ENCODE results near the gene R3HCC1L.

Gene R3HCC1L

DNA sequence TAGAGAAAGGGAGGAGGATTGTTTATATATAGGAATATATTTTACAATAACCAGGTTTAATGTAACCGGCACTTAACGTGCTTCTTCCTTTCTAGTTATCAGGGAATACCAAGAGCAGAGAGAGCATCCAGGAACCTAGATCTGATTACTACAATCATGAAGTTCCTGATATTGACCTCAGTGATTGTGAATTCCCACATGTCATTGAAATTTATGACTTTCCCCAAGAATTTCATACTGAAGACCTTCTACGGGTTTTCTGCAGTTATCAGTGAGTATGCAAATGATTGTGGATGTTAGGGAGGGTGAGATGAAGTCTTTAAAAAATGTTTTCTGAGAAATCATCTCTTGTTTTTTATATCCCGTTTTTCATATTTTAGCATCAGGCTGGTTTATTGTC lies 97.0 kb downstream of the R3HCC1L start:
- DNase-seq (ENCODE audit: low read depth): no peak

DNA sequence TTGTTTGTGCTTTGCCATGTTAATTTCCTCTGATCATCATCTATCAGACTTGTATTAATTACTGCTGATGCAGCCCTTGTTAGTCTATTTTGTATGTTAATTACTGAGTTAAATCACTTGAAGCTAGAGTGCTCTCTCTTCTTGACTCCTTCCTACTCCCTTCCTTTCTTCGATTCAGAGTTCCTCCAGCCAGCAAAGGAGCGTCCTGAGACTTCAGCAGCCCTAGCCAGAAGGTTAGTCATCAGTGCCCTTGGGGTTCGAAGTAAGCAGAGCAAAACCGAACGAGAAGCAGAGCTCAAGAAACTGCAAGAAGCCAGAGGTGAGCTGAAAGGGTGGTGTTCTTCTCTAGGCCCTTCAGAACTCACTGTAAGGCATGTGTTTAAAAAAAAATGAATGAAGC lies 101.4 kb downstream of the R3HCC1L start:
- peak; percentile 40 for DNase-seq (ENCODE audit: low read depth)

GRCh38 chr10:98236862-98237261 lies 102.4 kb downstream of the R3HCC1L start:
- DNase-seq (ENCODE audit: low read depth): no peak

- no peak for DNase-seq (ENCODE audit: low read depth)
Measured at GRCh38 chr10:98238391-98238790, 103.9 kb downstream of the R3HCC1L start.

GRCh38 chr10:98240524-98240923 lies 106.1 kb downstream of the R3HCC1L start:
- DNase-seq (ENCODE audit: low read depth): no peak

DNA sequence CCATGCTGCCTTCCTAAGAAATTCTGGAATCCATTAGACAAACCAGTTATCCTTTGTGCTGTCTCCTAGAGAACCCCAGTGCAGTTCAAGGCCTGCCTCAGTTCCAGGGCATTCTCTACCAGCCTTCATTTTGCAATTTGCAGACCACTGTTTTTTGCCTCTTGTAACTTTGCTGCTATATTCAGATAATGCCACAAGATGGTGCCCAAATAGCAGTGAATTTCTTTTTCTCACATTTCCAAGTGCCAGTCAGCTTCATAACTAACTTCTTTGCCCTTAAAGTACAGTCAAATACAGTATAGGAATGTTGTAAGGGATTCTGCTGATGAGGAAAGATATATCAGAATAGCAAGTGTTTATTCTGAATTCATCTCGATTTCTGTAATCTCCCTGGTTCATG lies 108.4 kb downstream of the R3HCC1L start:
- DNase-seq (ENCODE audit: low read depth): peak; percentile 37

DNA sequence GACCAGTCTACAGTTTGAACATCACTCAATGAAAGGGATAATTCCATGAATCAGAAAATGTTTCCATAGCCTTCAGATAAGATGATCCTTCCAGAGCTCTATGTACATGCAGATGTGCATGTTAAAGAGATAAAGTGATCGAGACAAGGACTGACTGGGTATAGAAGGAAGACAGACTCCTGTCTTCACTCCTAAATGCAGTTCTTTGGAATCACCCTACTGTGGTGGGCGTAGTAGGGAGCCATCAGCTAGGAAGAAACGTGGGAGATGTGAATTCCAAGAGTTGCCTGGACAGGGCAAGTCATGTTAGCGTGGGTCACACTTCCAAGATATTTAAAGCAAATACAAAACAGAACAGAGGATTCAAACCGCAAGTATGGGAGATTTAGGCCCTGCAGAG lies 109.7 kb downstream of the R3HCC1L start:
- DNase-seq (ENCODE audit: low read depth): no peak

DNA sequence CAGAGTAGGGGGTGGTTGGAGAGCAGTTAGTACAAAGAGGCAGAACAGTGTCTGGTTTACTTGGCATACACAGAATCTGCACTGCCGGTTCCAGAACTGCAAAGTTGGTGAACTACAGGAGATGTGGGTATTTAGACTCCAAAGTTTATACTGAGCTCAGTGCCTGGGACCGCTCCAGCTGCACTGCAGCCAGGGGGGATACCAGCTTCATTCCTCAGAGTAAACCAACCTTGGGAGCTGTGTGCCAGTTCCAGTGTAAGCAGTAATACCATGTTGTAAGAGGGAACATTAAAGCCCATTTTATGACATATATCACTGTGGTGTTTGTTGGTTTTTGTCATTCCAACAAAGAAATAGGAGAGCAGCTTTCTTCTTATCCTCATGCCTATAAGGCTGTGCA lies 110.1 kb downstream of the R3HCC1L start:
- DNase-seq (ENCODE audit: low read depth): peak; percentile 65

DNA sequence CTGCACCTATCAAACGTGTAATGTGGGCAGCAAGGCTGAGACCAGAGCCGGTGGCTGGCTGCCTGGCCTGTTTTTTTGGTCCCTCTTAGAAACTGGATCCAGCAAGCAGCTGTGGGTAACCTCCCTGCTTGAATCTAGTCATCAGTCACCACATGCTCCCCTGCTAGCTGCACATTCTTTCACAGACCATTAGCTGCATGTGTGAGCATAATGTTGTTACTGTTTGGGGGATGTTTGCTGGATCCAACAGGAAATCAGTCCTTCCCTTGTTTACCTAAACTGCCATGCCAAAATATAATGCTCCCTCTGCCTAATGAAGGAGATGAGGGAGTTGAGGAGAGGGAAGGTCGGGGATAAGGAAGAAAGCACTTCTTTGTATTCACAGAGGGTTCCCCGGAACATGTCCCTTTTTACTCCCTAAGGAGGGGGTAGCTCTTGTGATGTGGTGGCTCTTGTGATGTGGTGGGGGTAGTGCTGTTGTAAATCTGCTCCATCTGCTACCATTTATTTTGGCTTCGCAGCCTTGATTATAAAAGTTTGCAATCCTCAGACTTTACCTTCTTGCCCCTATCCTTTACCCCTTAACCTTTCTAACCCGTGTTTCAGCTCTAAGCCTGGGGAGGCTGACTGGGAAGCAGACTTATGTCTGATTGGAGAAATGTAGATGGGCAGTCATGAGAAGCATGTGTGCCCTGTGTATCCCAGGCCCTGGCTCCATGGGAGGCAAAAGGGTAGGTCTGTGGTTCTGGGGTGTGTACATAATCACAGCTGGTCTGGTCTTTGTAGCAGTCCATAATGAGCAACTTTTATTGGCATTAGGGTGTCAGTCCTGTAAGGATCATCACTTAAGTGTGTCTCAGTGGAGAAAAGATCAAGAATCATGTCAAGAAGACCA lies 112.7 kb downstream of the R3HCC1L start:
- DNase-seq (ENCODE audit: low read depth): peak; percentile 55

DNA sequence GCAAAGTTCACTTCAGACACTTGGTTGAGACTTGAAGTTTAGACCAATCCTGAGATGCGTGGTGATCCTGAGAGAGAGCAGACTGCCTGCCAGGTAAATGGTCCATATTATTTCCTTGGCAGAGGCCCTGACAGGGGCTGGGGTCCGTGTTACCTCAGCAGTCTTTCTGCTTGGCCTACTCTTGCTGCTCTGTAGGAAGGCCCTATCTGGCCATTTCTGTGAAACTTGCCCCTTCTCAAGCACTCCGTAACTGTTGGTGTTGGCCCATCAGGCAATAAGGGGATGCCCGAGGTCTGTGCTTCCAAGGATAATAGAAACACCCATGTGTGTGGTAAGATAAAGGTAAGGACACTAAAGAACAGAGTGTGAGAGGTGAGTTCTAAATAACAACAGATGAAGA lies 113.6 kb downstream of the R3HCC1L start:
- no peak for DNase-seq (ENCODE audit: low read depth)

DNA sequence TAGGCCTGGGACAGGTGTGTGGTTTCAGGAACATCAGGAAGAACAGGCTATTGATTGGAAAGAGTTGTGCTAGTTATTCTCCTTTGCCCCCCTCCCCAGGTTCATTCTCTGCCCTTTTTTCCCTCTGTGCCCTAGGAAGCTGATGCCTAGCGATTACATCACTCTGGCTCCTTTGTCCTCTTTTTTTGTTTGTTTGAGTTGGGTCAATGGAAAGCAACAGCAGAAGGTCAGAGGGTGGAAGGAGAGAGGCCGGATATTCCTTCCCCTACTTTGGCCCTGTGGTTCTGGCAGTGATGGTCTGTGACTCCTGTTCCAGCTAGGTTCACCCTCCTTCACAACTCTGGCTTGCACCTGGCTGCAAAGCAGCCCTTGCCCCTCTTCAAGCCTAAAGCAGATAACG lies 114.7 kb downstream of the R3HCC1L start:
- DNase-seq (ENCODE audit: low read depth): no peak

- DNase-seq (ENCODE audit: low read depth): no peak
Measured at GRCh38 chr10:98251399-98251798, 116.9 kb downstream of the R3HCC1L start.

- DNase-seq (ENCODE audit: low read depth): no peak
Measured at GRCh38 chr10:98252464-98252863, 118.0 kb downstream of the R3HCC1L start.

GRCh38 chr10:98253499-98253898 lies 119.0 kb downstream of the R3HCC1L start:
- DNase-seq (ENCODE audit: low read depth): no peak

- no peak for DNase-seq (ENCODE audit: low read depth)
Measured at GRCh38 chr10:98254234-98254974, 119.9 kb downstream of the R3HCC1L start.

GRCh38 chr10:98255146-98255877 lies 120.9 kb downstream of the R3HCC1L start:
- DNase-seq (ENCODE audit: low read depth): no peak

- DNase-seq (ENCODE audit: low read depth): no peak
Measured at GRCh38 chr10:98256692-98257091, 122.2 kb downstream of the R3HCC1L start.

DNA sequence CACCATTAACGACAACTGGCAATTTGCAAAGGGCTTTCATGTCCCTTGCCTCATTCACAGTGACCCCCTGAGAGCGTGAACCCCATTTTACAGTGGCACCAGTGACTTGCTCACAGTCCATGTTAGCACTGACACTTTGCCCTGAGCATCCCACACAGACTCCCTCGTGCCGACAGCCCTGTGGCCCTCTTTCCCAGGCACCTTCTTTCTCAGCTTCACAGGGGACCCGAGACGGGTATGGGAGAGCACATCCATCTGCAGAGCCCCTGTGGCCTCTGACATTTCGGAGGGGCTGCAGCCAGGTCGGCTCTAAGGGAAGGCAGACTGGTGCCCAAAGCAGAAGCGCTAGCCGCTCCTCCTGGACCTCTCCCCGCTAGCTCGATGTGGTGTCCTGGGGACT lies 122.7 kb downstream of the R3HCC1L start:
- DNase-seq (ENCODE audit: low read depth): no peak

GRCh38 chr10:98257961-98258360 lies 123.5 kb downstream of the R3HCC1L start:
- no peak for DNase-seq (ENCODE audit: low read depth)

DNA sequence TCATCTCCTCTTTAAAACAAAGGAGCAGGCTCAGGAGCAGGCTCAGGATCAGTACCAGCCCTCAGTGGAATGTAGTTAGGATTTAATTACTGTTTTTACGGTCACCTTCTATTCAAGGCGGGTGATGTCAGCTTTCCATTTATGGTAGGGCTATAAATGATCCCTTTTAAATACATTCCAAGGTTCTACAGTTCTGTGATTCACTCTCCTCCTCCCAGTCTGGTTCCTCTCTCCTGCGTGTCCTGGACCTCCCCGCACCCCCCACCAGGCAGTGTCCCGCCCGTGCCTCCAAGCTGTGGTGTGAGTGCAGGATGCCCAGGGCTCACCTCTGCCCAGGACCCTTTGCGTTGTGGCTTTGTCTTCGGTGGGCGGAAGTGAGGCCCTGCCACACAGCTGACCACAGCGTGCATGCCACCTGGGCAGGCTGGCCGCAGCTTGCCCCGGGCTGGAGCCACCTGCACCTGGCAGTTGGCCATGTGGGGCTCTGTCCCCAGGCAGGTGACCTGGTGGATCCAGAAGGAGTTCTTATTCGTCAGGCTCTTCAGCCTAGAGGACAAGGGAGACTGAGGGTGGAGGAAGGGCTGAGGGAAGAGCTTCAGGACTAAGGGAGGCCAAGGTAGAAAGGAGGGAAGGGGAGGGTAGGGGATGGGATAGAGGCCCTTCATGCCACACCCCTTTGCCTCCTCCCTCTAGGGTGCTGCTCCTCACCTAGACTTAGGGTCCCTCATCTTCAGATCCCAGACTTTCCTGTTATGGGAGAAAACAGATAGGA lies 124.4 kb downstream of the R3HCC1L start:
- DNase-seq (ENCODE audit: low read depth): no peak

DNA sequence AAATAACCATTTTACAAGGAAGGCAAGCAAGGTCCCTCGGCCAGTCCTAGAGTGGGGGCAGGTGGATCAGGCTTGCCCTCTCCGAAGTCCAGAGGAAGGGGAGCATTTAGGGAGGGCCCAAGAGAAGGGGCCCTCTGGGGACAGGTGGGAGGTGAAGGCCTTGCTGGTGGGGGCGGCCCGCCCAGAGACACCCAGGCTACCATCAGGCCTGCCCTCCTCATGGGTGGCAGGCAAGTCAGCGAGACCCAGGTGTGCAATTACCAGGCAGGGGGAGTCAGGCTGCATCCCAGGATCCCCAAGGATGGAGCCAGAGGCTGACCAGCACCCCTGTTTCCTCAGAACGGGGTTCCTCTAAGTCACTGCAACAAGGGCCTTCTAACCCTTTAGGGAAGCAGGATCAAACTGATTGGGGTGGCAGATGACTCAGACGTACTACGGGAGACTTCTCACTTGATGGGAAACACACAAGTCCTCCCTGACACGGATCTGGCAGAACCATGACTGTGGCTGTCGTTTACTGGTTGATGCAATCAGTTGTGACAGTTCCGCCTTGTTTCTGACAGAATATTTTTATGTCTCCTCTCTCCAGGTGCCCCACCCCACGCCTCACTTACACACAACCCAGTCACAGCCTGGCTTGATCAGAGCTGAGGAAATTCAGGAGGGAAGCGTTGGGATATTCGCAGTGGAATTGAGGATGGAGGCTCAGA lies 125.3 kb downstream of the R3HCC1L start:
- no peak for DNase-seq (ENCODE audit: low read depth)

All from fibroblast of gingiva (primary cell).